Measurements from ENCODE around the gene CCDC170. TPM values are rescaled to one million over a fixed set of nuclear protein-coding genes. Genes with fewer than 3 reads are reported as not detected.

The CCDC170 gene
- total RNA-seq, 2 donors from 2014 or later, result not detected

DNA sequence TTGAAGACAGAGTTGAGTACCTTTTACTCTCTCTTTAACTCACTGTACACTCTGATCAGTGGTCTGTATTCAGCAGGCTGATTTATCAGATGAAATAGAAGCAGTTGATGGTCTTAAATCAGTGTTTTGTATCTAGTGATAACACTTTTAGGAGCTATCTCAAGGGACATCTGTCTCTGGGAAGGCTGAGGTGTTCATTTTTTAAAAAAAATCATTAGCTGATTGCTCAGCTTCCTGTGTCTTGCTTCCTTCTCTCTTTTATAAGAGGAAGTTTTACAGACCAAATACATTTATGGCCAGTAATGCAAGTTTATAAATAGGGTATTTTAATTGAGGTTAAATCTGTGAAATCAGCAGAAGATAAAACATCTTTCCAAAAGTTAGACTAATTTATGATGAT, 12.0 kb upstream of the CCDC170 start:
- H3K27ac Mint-ChIP-seq, result peak overlapping the region in 1 of 2 donors; percentile 67

DNA sequence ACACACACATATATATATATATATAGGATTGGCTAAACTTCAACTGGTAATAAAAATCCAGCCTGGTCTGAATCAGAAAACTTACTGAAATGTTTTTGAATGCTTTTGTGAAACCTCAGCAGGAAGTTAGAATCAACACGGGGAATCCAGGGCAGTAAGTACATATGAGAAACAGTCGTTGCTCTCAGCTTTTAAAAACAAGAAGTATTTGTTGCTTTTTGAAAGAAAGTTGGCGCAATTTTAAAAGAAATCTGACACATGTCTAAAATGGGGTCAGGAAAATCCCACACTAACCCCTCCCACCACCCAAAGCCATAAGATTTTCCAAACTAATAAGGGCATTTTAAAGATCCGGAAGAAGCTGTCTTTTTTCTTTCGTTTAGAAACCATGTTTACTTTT, 11.5 kb upstream of the CCDC170 start:
- ATAC-seq (no peak), DNase-seq (ENCODE audit: low spot score in 2 of 2) (no peak)
- Mint-ChIP-seq H3K9me3 (no peaks in the 10 kb centered on the region), H3K27ac (peak overlapping the region in 1 of 2 donors; percentile 67), H3K36me3 (no peaks in the 10 kb centered on the region)

More for the DNA sequence above, 12.0 kb upstream of the CCDC170 start:
- ATAC-seq, result no peak
- Mint-ChIP-seq H3K9me3 (no peaks in the 10 kb centered on the region), H3K36me3 (no peaks in the 10 kb centered on the region)
- no peak for DNase-seq (ENCODE audit: low spot score in 2 of 2)

DNA sequence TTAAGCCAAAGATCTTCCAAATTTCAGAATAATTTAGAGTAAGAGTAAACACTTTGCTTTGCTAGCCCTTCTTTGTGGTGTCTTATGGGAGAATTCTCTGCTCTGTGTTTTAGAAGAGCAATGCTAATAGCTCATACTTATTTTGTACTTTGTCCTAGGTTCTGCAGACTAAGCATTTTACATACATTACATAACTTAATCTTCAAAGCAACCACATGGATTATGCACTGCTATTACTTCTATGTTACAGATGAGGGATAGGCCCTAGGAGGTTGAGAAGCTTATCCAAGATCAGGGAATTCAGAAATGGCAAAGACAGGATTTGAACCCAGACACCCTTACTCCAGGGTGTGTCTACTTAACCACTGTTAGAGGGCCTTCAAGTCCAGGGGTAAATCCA, 9.8 kb upstream of the CCDC170 start:
- Mint-ChIP-seq H3K36me3 (no peaks in the 10 kb centered on the region), H3K27ac (no peak overlapping the region)
- ATAC-seq, result no peak

DNA sequence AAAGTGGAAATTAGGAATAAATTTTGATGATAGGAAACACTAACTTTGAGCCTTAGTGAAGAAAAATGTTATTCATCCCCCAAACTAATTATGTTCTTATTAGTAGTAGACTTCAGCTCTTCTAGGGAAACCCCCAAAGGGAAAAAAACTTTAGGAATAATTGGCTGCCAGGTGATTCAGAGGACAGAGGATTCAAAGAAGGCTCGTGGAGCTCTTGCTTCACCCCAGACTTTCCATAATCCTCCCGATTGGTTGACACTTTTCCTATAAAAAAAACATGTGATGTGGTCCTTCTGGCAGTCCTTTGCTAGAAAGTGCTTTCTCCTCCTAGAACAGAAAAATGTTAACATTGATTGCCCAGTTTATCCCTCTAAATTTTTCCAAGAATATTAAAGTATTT, 5.6 kb upstream of the CCDC170 start:
- no peak for ATAC-seq
- no peaks in the 10 kb centered on the region for H3K9me3 Mint-ChIP-seq
- no peak overlapping the region for H3K27ac Mint-ChIP-seq
- no peak for DNase-seq (ENCODE audit: low spot score in 2 of 2)
- H3K36me3 Mint-ChIP-seq, result no peaks in the 10 kb centered on the region

More for the DNA sequence above, 9.8 kb upstream of the CCDC170 start:
- DNase-seq (ENCODE audit: low spot score in 2 of 2), result no peak
- no peaks in the 10 kb centered on the region for H3K9me3 Mint-ChIP-seq

DNA sequence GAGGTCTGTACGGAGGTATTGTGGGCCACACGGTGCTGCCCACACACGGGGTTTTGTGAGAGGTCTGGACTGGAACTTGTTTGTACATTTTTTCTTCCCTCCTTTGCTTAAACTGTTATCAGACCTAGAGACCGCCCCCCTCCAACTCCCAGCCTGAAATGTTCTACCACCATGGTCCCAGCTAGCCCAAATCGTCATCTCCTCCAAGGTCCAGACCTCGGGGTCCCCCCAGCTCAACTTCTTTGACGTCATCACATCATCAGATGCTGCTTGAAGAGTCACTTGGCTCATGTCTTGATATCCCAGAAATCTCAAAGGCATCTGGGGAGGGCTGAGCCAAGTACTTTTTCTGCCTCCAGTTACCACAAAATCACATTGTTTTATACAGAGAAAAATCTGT, 2.8 kb upstream of the CCDC170 start:
- no peak for DNase-seq (ENCODE audit: low spot score in 2 of 2)
- ATAC-seq, result no peak
- peaks cover 0 to 5% of the 10 kb centered on the region in 2 donors for H3K36me3 Mint-ChIP-seq
- no peak overlapping the region for H3K27ac Mint-ChIP-seq
- no peaks in the 10 kb centered on the region for H3K9me3 Mint-ChIP-seq

DNA sequence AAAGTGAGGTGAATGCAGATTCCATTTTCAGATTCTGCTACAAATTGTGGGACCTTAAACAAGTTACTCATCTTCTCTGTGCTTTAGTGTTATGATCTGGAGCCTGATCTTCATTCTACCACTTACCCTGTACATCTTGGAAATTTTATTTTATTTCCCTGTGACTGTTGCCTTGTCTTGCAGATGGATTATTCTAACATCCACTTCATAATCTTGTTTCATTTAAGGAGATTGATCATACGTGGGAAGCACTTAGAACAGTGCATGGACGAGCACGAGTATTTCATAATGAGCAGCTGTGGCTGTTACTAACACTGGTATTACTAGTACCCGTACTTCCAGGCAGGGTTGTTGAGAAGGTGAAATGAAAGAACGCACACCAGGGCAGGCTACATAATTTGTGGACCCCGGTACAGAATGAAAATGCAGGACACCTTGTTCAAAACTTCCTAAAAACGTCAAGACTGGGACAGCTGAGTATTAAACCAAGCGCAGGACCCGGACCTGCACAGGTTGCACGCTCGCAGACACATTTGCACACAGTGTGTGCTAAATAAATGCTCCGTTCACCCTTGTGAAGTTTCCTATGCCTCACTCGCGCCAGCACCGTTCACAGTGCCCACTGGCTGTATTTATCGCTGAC, 535 bp upstream of the CCDC170 start:
- ATAC-seq (no peak), DNase-seq (ENCODE audit: low spot score in 2 of 2) (no peak)
- Mint-ChIP-seq H3K9me3 (no peaks in the 10 kb centered on the region), H3K36me3 (peaks cover 0 to 5% of the 10 kb centered on the region in 2 donors), H3K27ac (no peak overlapping the region)

DNA sequence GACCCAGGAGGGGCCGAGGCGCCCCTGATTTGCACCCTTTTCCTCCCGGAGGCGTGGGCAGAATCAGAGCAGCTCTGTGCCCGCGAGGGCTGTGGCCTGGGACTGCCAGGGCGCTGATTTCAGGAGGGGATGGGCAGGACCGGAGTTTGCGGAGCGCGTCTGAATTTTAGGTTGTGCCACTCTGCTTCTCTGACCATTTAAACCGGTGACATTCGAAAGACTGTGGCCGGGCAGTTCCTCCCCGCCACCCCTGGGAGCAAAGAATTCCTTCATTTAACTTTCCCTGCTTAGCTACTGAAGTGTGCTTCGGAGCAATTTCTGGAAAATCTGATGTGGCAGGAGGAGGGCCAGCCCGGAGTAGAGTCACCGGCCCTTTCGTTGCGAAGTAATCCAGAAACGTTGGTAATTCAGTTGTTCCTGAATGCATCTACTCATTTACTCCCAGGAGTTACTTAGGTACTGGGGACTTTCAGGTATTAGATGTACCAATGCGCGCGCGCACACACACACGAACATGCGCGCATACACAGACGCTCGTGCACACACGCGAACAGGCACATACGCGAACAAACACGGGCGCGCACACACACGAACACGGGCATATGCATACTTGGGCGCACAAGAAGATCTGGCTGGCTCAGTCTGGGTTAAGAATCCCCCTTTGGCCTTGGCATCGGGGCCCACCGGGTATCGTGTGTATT, 568 bp downstream of the CCDC170 start:
- peak in 1 of 2 donors; percentile 17 for DNase-seq (ENCODE audit: low spot score in 2 of 2)
- no peaks in the 10 kb centered on the region for H3K9me3 Mint-ChIP-seq
- peak; percentile 9 to 49 for ATAC-seq
- H3K27ac Mint-ChIP-seq, result no peak overlapping the region
- H3K36me3 Mint-ChIP-seq, result peaks cover 0 to 5% of the 10 kb centered on the region in 2 donors

DNA sequence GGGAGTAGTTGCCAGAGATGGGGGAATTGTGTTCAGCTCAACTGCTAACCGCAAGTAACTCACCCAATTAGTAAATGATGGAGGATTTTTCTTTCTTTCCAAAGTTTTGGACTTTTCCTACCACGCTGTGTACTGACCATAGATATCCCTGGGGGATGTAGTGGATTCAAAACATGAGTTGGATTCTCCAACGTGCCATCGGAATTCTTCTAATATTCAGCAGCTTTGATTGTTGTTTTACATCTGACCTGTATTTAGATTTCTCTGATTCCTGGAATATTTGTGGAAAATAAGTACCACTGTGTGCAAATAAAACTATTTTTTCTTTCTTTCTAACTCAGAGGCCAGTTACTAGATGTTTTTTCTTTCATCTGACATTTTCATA, 1.1 kb downstream of the CCDC170 start:
- H3K27ac Mint-ChIP-seq, result no peak overlapping the region
- DNase-seq (ENCODE audit: low spot score in 2 of 2) (no peak), ATAC-seq (no peak)
- peaks cover 0 to 5% of the 10 kb centered on the region in 2 donors for H3K36me3 Mint-ChIP-seq
- no peaks in the 10 kb centered on the region for H3K9me3 Mint-ChIP-seq

DNA sequence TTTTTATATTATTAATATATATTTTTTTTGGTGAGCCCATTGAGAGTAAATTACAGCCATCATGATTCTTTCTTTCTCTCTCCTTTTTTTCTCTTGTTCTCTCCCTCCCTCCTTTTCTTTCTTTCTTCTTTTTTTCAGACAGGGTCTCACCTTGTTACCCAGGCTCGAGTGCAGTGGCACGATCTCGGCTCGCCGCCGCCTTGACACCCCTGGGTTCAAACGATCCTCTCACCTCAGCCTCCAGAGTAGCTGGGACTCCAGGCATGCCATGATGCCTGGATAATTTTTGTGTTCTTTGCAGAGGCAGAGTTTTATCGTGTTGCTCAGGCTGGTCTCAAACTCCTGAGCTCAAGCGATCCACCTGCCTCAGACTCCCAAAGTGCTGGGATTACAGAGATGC, 1.6 kb downstream of the CCDC170 start:
- no peak for ATAC-seq
- H3K36me3 Mint-ChIP-seq, result peaks cover 0 to 5% of the 10 kb centered on the region in 2 donors
- DNase-seq (ENCODE audit: low spot score in 2 of 2), result no peak
- no peaks in the 10 kb centered on the region for H3K9me3 Mint-ChIP-seq
- H3K27ac Mint-ChIP-seq, result no peak overlapping the region

DNA sequence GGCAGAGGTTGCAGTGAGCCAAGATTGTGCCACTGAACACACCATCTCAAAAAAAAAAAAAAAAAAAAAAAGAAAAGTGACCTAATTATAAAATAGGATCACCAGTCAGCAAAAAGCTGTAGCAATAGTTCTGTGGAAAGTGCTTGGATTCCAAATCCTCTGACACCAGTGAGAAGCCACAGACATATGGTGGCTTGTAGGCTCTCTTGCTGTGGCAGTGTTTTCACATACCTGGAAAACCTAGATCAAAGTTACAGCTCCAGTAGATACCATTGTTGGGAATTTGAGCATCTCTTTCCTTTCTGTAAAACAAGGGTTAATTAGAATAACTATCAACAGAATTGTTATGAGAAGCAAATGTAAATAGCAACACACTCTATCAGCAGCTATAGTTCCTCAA, 4.1 kb downstream of the CCDC170 start:
- DNase-seq (ENCODE audit: low spot score in 2 of 2) (no peak), ATAC-seq (no peak)
- no peak overlapping the region for H3K27ac Mint-ChIP-seq
- no peaks in the 10 kb centered on the region for H3K9me3 Mint-ChIP-seq
- H3K36me3 Mint-ChIP-seq, result peaks cover 0 to 5% of the 10 kb centered on the region in 2 donors

DNA sequence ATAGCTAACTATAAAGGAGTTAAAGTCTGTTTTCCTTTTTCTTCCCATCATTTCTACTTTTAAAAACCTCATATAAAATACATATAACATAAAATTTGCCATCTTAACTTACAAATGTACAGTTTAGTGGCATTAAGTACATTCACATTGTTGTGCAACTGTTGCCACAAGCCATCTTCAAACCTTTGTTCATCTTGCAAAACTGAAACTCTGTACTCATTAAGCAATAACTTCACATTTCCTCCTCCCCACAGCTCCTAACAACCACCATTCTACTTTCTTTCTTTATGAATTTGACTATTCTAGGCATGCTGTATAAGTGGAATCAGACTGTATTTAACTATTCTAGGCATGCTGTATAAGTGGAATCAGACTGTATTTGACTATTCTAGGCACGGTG, 4.5 kb downstream of the CCDC170 start:
- Mint-ChIP-seq H3K27ac (no peak overlapping the region), H3K9me3 (no peaks in the 10 kb centered on the region), H3K36me3 (peaks cover 0 to 5% of the 10 kb centered on the region in 2 donors)
- no peak for DNase-seq (ENCODE audit: low spot score in 2 of 2)
- peak; percentile 39 to 80 for ATAC-seq

DNA sequence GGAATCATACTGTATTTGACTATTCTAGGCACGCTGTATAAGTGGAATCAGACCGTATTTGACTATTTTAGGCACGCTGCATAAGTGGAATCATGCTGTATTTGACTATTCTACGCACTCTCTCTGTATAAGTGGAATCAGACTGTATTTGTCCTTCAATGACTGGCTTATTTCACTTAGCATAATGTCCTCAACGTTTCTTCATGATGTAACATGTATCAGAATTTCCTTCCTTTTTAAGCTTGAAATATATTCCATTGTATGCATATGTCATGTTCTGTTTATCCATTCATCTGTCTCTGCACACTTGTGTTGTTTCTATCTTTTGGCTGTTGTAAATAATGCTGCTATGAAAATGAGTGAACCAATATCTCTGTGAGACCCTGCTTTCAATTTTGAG, 5.7 kb downstream of the CCDC170 start:
- no peak for ATAC-seq
- Mint-ChIP-seq H3K27ac (no peak overlapping the region), H3K9me3 (no peaks in the 10 kb centered on the region), H3K36me3 (peaks cover 0 to 5% of the 10 kb centered on the region in 2 donors)
- no peak for DNase-seq (ENCODE audit: low spot score in 2 of 2)

DNA sequence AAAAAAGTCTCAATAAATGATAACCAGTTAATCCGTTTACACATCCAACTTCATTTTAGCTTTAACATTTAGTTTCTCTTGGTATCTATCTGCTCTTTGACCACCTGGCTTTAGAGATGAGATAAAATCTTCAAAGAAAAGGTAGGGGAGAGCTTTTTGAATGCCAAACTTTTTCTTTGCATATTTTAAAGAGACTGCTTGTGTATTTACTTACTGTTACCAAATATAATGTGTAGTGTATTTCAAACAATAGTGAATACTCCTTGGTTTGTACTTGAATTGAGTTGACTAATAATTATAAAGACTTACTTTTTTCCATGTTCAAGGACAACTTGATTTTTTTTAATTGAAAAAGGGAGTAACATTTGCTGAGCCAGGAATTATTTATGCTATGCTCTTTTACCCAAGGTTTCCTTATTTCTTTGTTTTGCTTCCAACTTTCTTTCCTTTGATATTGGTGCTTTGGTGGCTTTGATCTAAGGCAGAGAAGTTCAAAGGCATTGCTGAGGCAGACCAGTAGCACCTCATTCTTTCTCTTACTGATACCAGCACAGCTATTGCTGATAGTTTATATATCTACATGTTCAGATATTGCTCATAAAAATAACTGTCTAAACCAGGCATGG, 7.8 kb downstream of the CCDC170 start:
- no peaks in the 10 kb centered on the region for H3K36me3 Mint-ChIP-seq
- DNase-seq (ENCODE audit: low spot score in 2 of 2) (no peak), ATAC-seq (peak in 1 of 2 donors; percentile 35)
- H3K9me3 Mint-ChIP-seq, result no peaks in the 10 kb centered on the region
- no peak overlapping the region for H3K27ac Mint-ChIP-seq

DNA sequence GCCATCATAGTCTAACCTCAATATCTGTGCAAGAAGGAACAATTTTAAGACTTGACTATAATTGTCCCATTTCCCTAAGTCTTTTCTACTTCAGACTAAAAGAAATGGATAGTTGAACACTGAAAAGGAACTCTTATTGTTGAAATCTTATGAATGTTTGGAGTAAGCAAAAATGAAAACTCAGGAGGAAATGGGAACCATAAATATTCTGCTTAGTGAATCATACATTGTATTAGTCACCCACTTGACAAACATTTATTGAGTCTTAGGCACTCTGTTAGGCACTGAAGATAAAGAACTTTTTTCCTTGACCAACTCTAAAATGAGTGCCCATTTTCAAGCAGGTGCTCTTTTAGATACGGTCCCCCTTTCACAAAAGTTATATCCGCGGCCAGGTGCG, 8.7 kb downstream of the CCDC170 start:
- DNase-seq (ENCODE audit: low spot score in 2 of 2), result no peak
- Mint-ChIP-seq H3K27ac (no peak overlapping the region), H3K9me3 (no peaks in the 10 kb centered on the region), H3K36me3 (no peaks in the 10 kb centered on the region)
- ATAC-seq, result no peak

DNA sequence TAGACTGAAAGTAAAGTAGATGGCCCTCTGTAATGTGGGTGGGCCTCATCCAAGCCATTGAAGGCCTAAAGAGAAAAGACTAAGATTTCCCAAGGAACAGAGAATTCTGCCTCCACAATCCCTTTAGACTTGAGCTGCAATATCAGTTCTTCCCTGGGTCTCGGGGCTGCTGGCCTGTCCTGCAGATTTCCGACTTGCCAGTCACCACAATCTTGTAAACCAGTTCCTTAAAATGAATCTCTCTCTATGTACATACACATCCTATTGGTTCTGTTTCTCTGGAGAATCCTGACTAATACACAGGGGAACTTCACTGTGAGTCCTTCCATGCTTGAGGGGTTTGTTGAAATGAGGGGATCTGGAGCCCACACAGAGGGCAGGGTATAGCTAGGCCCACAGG, 12.9 kb downstream of the CCDC170 start:
- Mint-ChIP-seq H3K9me3 (no peaks in the 10 kb centered on the region), H3K36me3 (no peaks in the 10 kb centered on the region), H3K27ac (no peak overlapping the region)
- DNase-seq (ENCODE audit: low spot score in 2 of 2), result no peak
- ATAC-seq, result no peak

DNA sequence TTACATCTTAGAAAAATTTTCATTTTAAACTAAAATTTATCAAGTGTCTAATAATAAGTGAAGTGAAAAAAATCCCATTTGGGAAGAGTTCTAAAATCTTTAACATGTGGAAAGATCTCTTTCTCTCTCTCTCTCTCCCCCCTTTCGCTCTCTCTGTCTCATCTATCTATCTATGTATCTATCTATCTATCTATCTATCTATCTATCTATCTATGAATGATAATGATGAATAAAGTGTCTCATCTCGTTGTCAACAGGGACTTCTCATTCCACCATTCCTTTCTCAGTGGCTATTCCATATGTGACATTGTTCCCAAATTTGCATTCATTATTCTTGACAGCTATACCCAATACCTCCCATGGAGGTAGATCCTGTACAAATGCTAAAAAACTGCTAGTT, 15.2 kb downstream of the CCDC170 start:
- Mint-ChIP-seq H3K9me3 (no peaks in the 10 kb centered on the region), H3K27ac (no peak overlapping the region), H3K36me3 (no peaks in the 10 kb centered on the region)
- ATAC-seq, result no peak
- DNase-seq (ENCODE audit: low spot score in 2 of 2), result no peak

DNA sequence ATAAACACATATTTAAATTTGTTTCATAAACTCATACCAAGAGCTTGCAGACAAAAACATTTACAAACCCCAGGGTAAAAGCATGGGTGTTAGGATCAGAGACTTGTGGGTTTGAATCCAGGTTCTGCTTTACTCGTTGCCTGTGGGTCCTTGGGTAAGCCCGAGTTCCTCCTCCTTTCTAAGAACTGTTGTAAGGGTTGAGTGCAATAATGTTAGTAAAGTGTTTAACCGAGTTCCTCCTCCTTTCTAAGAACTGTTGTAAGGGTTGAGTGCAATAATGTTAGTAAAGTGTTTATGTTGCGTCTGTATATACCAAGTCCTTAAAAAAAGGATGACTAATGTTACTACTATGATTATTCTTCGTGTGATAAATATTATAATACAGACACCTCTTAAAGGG, 18.7 kb downstream of the CCDC170 start:
- ATAC-seq, result no peak
- DNase-seq (ENCODE audit: low spot score in 2 of 2), result no peak
- peaks cover 0 to 5% of the 10 kb centered on the region in 2 donors for H3K36me3 Mint-ChIP-seq
- H3K27ac Mint-ChIP-seq, result no peak overlapping the region
- H3K9me3 Mint-ChIP-seq, result peaks cover 6% of the 10 kb centered on the region in 2 donors

Measured in activated naive CD4-positive, alpha-beta T cell treated with anti-CD3 and anti-CD28 coated beads, Interleukin-2, amount 50 U/mL, for 72 hours (primary cell).